DMS 273 (cell line): ENCODE results near the gene LRRC74B.
"Not testable (repeated sequence)": the region's sequence is repeated elsewhere in the genome, so short reads cannot be mapped to it uniquely, and the experiment has no call there.

Experiments used
- DNase-seq: peaks from one replicate; lab custom pipeline; 2025; ENCODE audit not compliant: unreplicated experiment; lab: John Stamatoyannopoulos, UW

Gene LRRC74B

DNA sequence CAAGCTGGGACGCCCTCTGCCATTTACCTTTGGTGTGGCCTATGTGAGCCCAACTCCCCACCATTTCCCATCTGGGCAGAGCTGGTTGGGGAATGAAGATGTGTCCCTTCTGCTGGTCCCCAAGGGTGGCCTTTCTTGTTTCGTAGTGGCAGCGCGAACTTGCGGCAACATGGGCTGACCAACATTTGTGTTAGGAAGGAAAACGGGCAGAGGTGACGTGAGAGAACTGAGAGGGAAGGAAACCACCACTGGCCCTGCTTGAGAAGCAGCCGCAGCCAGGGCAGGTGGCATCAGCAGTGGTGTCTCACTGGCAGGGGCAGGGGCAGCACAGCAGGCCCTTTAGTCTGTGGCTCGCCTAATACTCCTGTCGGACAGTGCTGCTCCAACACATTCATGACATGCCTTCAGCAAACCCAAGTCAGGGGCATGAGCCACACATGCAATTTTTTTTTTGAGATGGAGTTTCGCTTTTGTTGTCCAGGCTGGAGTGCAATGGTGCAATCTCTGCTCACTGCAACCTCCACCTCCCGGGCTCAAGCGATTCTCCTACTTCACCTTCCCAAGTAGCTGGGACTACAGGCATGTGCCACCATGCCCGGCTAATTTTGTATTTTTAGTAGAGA, 29.9 kb downstream of the LRRC74B start:
- DNase-seq = no peak

DNA sequence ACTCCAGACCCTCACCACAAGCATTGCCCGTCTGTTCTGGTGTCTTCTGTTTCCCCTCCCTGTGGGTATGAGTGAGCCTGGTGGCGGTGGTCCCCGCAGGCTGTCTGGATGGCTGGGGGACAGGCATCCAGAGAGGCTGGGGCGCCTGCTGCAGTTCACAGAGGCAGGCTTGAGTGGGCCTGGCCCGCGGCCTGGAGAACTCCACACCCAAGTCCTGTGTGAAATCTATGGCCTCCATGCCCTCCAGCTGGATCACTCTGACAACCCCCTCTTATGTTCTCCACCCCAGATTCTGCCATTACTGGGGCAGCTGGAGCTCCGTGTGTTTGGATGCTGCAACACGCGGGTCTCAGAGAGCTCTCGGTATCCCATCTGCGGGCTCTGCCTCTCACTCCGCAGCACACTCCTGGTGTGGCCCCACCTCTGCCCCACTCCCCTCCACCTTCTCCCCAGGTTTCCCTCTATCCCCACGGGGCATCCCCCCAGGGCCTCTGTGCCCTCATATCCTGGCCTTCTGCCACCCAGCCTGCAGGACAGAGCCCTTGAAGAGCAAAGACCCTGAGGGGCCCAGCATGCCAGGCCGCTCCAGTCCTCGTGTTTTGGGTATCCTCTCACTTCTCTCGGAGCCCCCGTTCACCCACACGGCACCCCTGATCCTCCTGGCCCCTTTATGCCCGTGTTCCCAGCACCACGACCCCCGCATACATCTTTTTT, 31.3 kb downstream of the LRRC74B start:
- DNase-seq = no peak

DNA sequence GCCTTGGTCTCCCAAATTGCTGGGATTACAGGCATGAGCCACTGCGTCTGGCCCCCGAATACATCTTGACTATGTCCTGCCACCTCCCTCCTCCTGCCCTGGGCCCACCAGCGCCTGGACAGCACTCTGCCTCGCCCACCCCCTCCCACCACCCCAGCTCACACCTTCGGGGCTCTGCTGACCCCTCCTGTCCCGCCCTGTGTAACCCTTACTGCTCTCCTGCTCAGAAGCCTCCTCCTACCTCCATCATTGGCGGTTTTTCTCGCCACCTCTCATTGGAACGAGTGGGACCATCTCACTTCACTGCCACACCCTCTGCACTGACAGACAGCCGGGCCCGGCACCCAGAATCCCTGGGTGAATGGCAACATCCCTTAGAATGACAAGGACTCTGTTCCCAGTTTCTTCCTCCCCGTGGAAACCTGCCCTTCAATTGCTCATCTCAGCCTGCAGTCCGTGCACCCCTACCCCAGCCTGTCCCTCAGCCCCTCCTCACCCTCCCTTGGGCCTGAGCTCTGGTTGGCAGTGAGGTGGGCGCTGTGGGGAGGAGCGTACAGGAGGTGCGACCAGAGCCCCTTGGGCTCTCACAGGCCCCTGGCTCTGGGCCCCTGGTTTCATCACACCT, 32.2 kb downstream of the LRRC74B start:
- DNase-seq = no peak

DNA sequence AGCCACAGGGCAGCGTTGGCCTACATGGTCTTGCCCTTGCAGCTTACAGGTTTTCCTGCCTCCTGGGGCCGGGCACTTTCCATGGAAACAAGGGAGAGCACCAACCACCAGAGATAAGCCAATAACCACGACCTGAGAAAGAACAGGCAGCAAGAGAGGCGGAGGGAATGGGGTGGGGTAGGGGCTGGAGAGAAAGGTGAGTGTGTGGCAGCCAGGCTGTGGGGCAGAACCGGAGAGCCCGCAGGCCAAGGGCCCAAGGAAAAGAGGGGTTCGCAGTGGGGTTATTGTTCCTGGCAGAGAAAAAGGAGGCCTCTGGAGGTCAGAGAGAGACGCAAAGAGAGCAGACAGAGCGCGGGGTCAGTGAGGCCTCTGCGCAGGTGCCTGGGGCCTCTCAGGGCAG, 33.2 kb downstream of the LRRC74B start:
- DNase-seq = no peak

DNA sequence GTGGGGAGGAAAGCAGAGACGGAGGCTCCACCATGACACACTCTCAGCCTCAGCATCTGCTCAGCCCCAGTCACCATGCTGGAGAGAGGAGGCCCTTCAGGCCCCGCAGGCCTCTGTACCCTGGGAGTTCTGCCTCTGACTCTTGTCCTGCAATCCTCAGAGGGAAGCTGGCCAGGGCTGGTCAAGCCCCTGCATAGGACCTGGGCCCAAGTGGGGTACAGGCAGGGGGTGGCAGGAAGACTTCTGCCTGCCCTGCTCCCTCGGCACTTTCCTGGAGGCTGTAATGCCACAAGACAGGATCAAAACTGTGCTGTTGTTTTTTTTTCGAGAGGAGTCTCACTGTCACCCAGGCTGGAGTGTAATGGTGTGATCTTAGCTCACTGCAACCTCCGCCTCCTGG, 33.7 kb downstream of the LRRC74B start:
- DNase-seq = no peak

DNA sequence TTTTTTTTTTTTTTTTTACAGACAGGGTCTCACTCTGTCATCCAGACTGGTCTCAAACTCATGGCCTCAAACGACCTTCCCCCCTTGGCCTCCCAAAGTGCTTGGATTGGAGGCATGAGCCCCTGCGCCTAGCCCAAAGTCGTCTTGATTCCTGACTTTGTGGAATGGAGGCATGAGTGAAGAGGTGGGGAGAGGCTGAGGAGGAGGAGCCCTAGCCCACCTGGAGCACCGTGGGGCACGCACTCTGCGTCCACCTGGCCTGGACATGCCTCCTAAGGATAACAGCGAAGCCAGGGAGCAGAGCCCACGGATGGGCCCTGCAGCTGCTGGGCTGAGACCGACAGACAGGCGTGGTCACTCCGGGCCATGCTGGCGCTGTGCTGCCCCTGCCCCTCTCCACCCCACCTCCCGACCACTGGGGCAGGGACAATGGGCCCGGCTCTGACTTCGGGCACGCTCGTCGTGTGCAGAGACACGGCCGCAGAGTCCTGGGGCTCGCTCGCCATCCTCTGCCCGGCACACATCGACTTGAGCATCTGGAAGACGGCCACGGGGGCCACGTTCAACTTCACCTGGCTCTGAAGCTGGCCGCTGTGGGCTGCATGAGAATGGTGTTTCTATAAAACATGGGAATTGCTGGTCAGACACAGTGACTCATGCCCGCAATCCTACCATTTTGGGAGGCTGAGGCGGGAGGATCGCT, 34.8 kb downstream of the LRRC74B start:
- DNase-seq = no peak

DNA sequence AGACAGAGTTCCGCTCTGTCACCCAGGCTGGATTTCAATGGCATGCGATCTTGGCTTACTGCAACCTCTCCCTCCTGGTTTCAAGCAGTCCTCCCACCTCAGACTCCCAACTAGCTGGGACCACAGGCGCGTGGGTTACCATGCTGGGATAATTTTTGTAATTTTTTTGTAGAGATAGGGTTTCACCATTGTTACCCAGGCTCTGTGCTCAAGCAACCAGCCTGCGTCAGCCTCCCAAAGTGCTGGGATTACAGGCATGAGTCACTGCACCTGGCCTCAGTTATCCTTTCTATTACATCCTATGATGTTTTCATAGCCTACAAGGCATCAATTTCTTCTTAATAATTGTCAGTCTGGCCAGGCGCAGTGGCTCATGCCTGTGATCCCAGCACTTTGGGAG, 36.5 kb downstream of the LRRC74B start:
- no peak for DNase-seq

DNA sequence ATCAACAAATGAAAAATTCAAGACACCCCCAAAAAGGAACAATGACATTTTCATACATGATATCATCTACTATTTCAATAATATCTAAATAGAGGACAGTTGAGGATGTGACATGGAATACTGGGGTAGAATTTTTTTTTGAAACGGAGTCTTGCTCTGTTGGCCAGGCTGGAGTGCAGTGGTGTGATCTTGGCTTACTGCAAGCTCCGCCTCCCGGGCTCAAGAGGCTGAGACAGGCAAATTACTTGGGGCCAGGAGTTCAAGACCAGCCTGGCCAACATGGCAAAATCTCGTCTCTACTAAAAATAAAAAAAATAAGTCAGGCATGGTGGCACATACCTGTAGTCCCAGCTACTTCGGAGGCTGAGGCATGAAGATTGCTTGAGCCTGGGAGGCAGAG, 41.4 kb downstream of the LRRC74B start:
- no peak for DNase-seq

DNA sequence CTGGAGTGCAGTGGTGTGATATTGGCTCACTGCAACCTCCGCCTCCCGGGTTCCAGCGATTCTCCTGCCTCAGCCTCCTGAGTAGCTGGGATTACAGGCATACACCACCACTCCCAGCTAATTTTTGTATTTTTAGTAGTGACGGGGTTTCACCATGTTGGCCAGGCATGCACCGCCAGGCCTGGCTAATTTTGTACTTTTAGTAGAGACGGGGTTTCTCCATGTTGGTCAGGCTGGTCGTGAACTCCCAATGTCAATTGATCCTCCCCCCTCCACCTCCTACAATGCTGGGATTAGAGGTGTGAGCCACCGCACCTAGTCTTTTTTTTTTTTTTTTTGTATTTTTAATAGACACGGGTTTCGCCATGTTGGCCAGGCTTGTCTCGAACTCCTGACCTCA, 42.2 kb downstream of the LRRC74B start:
- DNase-seq = not testable (repeated sequence)

DNA sequence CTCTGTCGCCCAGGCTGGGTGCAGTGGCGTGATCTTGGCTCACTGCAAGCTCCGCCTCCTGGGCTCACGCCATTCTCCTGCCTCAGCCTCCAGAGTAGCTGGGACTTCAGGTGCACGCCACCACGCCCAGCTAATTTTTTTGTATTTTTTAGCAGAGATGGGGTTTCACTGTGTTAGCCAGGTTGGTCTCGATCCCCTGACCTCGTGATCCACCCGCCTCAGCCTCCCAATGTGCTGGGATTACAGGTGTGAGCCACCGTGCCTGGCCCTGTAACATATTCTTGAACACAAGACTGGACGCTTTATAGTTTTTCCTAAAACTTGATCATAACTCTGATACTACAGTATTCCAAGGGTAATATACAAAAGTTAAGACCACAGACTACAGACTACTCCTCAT, 45.5 kb downstream of the LRRC74B start:
- not testable (repeated sequence) for DNase-seq

DNA sequence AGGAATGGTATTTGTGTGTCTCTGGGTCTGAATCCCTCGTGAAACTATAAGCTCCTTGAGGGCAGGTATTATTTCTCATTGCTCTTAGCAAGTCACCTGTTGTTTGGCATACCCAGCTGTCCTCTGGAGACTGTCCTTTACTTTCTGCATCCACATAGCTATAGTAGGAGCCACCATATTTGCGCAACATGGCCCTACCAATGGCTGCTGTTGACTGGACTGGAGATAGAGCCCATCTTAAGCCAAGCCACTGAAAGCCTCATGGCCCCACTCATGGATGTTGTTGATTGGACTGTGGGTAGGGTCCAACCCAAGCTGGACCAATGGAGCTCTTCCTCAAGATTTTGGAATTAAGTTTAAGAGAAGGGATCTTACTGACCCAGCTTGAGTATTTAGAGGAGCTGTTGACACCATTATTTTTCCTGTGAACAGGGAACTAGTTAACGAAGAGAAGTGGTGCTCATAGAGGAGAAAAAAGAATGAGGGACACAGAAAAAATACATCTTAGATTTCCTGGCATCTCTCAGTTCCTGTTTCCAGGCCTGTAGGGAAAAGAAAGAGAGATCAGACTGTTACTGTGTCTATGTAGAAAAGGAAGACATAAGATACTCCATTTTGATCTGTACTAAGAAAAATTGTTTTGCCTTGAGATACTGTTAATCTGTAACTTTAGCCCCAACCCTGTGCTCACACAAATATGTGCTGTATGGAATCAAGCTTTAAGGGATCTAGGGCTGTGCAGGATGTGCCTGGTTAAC, 47.2 kb downstream of the LRRC74B start:
- no peak for DNase-seq

DNA sequence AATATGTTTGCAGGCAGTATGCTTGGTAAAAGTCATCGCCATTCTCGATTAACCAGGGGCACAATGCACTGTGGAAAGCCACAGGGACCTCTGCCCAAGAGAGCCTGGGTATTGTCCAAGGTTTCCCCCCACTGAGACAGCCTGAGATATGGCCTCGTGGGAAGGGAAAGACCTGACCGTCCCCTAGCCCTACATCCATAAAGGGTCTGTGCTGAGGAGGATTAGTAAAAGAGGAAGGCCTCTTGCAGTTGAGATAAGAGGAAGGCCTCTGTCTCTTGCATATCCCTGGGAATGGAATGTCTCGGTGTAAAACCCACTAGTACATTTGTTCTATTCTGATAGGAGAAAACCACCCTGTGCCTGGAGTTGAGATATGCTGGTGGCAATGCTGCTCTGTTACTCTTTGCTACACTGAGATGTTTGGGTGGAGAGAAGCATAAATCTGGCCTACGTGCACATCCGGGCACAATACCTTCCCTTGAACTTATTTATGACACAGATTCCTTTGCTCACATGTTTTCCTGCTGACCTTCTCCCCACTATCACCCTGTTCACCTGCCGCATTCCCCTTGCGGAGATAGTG, 47.9 kb downstream of the LRRC74B start:
- DNase-seq = not testable (repeated sequence)

DNA sequence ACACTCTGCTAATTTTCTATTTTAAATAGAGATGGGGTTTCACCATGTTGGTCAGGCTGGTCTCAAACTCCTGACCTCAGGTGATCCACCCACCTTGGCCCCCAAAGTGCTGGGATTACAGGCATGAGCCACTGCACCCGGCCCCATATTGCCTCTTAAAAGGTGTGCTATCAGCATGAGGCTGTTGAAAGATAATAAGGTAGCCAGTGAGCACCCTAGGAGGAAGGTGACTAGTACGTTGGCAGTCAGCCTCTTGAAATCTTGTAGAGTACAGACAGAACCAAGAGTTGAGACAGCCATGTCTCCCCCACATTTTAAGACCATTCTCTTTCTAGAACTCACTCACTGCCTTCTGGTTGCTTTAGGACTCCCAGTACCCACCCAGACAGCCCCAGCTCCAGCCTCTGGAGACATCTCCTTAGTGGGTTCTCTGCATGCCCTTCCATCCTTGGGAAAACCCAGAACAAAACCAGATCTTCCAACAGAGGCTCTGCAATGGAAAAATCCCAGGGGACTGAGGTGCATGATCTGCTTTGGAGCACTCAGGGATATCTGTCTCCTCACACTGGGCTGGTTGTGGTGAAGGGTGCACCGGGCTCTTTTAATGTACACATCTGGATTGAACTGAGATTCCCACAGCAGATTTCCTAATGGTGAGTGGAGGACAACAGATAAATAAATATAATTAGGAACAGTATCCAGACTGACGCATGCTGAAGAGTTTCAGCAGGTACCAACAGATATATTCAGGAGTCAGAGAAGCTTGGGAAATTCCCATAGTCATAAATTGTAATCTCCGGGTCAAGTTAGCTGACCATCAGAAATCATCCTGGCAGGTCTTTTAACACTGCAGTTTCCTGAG, 49.4 kb downstream of the LRRC74B start:
- no peak for DNase-seq

DNA sequence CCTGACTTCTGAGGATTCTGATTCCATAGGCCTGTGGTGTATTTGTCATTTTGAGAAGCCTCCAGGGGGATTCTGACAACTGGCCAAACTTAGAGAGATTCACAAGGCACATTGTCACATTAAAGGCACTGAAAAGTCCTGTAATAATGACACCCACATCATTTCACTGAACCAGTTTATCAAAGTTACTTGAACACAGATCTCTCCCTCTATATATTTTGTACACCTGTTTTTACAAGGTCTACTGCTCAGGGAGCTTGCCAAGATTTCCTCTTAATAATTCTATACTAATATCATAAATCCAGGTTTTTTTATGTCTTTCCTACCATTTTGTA, 50.0 kb downstream of the LRRC74B start:
- DNase-seq = no peak

DNA sequence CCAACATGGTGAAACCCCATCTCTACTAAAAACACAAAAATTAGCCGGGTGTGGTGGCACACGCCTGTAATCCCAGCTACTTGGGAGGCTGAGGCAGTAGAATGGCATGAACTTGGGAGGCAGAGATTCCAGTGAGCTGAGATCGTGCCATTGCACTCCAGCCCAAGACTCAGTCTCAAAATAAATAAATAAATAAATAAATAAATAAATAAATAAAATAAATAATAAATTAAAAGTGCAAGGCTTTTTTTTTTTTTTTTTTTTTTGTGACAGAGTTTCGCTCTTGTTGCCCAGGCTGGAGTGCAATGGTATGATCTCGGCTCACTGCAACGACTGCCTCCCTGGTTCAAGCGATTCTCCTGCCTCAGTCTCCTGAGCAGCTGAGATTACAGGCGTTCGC, 51.1 kb downstream of the LRRC74B start:
- DNase-seq = not testable (repeated sequence)

DNA sequence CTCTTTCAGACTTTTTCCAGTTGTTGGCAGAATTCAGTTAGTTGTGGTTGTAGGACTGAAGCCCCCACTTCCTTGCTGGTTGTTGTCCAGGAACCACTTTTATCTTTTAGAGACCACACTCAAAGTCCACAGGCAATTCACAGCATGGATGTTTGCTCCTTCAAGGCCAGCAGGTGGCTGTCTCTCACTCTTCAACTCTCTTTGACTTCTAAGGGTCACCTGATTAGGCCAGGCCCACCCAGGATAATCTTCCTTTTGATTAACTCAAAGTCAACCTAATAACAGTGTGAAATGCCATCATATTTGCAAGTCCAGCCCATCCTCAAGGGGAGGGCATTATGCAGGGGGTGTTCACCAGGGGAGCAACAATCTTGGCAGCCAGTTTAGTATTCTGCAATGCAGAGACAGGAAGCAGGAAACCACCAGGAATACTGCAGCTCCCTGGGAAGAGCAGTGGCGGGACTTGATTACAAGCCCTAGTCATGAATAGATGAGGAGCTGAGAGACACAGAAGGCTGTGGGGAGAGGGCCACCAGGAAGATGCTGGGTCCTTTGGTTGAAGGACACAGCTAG, 52.4 kb downstream of the LRRC74B start:
- peak; percentile 31 for DNase-seq

DNA sequence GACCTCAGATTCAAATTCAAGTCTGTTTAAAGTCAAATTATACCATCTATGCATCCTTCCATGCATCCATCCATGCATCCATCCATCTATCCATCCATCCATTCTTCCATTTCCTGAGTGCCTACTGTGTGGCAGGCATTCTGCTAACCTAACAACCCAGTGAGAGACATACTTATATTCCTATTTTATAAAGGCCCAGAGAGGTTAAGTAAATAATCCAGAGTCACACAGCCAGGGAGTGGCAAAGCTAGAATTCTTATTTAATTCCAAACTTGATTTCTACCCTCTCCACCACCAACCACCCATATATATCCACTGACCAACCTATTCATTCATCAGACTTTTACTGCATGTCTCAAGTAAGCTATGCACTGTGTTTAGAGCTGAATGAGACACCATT, 53.8 kb downstream of the LRRC74B start:
- no peak for DNase-seq

DNA sequence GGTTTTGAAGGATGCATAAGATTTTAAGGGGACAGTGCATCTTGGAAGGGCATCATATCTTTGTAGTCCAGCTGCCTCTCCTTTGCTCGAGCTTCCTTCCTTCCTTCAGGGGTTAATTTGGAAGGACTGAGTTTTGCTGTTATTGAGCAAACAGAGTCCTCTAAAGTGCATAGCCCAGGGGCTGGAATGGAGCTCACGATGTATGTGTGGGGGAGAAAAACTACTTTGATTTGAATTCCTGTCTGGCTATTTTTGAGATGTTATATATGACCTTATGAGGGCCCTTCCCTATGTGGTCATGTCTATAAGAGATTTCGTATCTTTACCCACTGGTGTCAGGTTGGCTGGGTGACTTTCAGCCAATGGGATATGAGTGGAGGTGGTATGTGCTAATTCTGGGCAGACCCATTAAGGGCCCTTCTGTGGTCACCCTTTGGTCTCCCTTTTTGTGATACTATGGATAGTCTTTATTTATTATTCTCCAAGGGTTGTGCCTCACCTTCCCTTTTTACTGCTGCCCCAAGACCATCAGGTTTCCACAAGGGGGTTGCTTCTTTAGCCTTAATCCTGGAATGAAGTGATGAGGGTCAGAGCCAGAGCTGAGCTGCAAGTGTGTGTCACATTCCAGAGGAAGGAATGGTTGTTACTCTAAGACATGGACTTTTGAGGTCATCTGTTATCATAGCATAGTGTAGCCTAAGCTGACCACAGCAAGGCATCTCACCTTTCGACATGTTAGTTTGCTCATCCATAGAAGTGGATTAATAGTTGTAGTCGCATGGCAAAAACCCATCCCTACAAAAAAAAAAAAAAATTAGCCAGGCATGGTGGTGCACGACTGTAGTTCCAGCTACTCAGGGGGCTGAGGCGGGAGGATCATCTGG, 54.6 kb downstream of the LRRC74B start:
- no peak for DNase-seq
